DMS114 treated with DMSO at 0.1 percent for 48 hours (cell line): Measurements from ENCODE around the gene PDC.
"Not testable (repeated sequence)": the region's sequence is repeated elsewhere in the genome, so short reads cannot be mapped to it uniquely, and the experiment has no call there.

Experiments used
- DNase-seq: peaks from one replicate; lab custom pipeline; 2025; ENCODE audit not compliant: unreplicated experiment; lab: John Stamatoyannopoulos, UW

The PDC gene

GRCh38 chr1:186403632-186404031 lies 57.3 kb downstream of the PDC start:
- DNase-seq, result no peak

- DNase-seq, result not testable (repeated sequence)
These were observed 59.5 kb downstream of the PDC start for GRCh38 chr1:186401446-186401845.
